HG02840 (cell line): ENCODE measurements around the gene IL3.
A peak's percentile ranks its signal among the peaks of the same experiment; 100 is the strongest.

ENCODE experiments used
- ATAC-seq: cut with Tn5 transposase; IDR thresholded peaks from one replicate; pipeline ENCODE4 v1.9.1; 2021; ENCODE audit warnings: mild to moderate bottlenecking, moderate library complexity, moderate number of reproducible peaks; ENCODE audit not compliant: unreplicated experiment, low FRiP score

Gene IL3

GRCh38 chr5:132060501-132061161, at the start of gene IL3:
TSS of gene IL3 (plus strand) at chr5:132060655. CDS start at chr5:132060707, 52 bp downstream.
- no peak for ATAC-seq

- no peak for ATAC-seq
Measured at GRCh38 chr5:132010989-132011621, 49.4 kb upstream of the IL3 start.

- no peak for ATAC-seq
Measured at GRCh38 chr5:132011622-132012343, 48.7 kb upstream of the IL3 start, which contains the start of gene ACSL6. TSS of gene ACSL6 (minus strand) at chr5:132011658. CDS start at chr5:132011553, 105 bp downstream.

- no peak for ATAC-seq
Measured at GRCh38 chr5:132012371-132013005, 48.0 kb upstream of the IL3 start.

- no peak for ATAC-seq
Measured at GRCh38 chr5:132013006-132013689, 47.3 kb upstream of the IL3 start.

- no peak for ATAC-seq
Measured at GRCh38 chr5:132013711-132014110, 46.7 kb upstream of the IL3 start.

- no peak for ATAC-seq
Measured at GRCh38 chr5:132016721-132017250, 43.7 kb upstream of the IL3 start.

- no peak for ATAC-seq
Measured at GRCh38 chr5:132017316-132017715, 43.1 kb upstream of the IL3 start.

- no peak for ATAC-seq
Measured at GRCh38 chr5:132017738-132018625, 42.5 kb upstream of the IL3 start.

GRCh38 chr5:132019337-132019736, 41.1 kb upstream of the IL3 start:
- ATAC-seq: no peak

GRCh38 chr5:132019857-132020555, 40.4 kb upstream of the IL3 start:
- peak; percentile 98 for ATAC-seq

- ATAC-seq: peak; percentile 9
Measured at GRCh38 chr5:132020568-132021339, 39.7 kb upstream of the IL3 start.

- no peak for ATAC-seq
Measured at GRCh38 chr5:132021654-132022053, 38.8 kb upstream of the IL3 start.

- no peak for ATAC-seq
Measured at GRCh38 chr5:132022737-132023136, 37.7 kb upstream of the IL3 start.

GRCh38 chr5:132023258-132024116, 37.0 kb upstream of the IL3 start:
- ATAC-seq: no peak

GRCh38 chr5:132024117-132024435, 36.4 kb upstream of the IL3 start:
- no peak for ATAC-seq

- ATAC-seq: no peak
Measured at GRCh38 chr5:132024789-132025402, 35.6 kb upstream of the IL3 start.
